Measurements from ENCODE around the gene RERE.

The RERE gene

GRCh38 chr1:8541961-8542521 is 275.4 kb downstream of the RERE start:
- DNase-seq (ENCODE audit: low spot score): no peak

GRCh38 chr1:8540971-8541370 is 276.5 kb downstream of the RERE start:
- no peak for DNase-seq (ENCODE audit: low spot score)

GRCh38 chr1:8540261-8540941 is 277.0 kb downstream of the RERE start:
- no peak for DNase-seq (ENCODE audit: low spot score)

- DNase-seq (ENCODE audit: low spot score): no peak
Measured at GRCh38 chr1:8539683-8540082, 277.8 kb downstream of the RERE start.

- no peak for DNase-seq (ENCODE audit: low spot score)
Measured at GRCh38 chr1:8538502-8538901, 278.9 kb downstream of the RERE start.

- DNase-seq (ENCODE audit: low spot score): no peak
Measured at GRCh38 chr1:8537991-8538390, 279.4 kb downstream of the RERE start.

GRCh38 chr1:8536515-8536914 is 280.9 kb downstream of the RERE start:
- no peak for DNase-seq (ENCODE audit: low spot score)

GRCh38 chr1:8533907-8534306 is 283.5 kb downstream of the RERE start:
- no peak for DNase-seq (ENCODE audit: low spot score)

- no peak for DNase-seq (ENCODE audit: low spot score)
Measured at GRCh38 chr1:8533124-8533523, 284.3 kb downstream of the RERE start.

- DNase-seq (ENCODE audit: low spot score): no peak
Measured at GRCh38 chr1:8529901-8530300, 287.5 kb downstream of the RERE start.

GRCh38 chr1:8527941-8528340 is 289.5 kb downstream of the RERE start:
- no peak for DNase-seq (ENCODE audit: low spot score)

GRCh38 chr1:8525558-8526275 is 291.7 kb downstream of the RERE start:
- DNase-seq (ENCODE audit: low spot score): peak; percentile 90

- no peak for DNase-seq (ENCODE audit: low spot score)
Measured at GRCh38 chr1:8525216-8525557, 292.3 kb downstream of the RERE start.

- no peak for DNase-seq (ENCODE audit: low spot score)
Measured at GRCh38 chr1:8524627-8525157, 292.7 kb downstream of the RERE start.

- DNase-seq (ENCODE audit: low spot score): no peak
Measured at GRCh38 chr1:8523666-8524206, 293.7 kb downstream of the RERE start.

GRCh38 chr1:8520483-8520966 is 296.9 kb downstream of the RERE start:
- DNase-seq (ENCODE audit: low spot score): no peak

GRCh38 chr1:8519167-8519566 is 298.3 kb downstream of the RERE start:
- no peak for DNase-seq (ENCODE audit: low spot score)

GRCh38 chr1:8518490-8518801 is 299.0 kb downstream of the RERE start:
- no peak for DNase-seq (ENCODE audit: low spot score)

GRCh38 chr1:8517661-8518489 is 299.6 kb downstream of the RERE start:
- no peak for DNase-seq (ENCODE audit: low spot score)

- DNase-seq (ENCODE audit: low spot score): no peak
Measured at GRCh38 chr1:8516793-8517556, 300.5 kb downstream of the RERE start.

- DNase-seq (ENCODE audit: low spot score): no peak
Measured at GRCh38 chr1:8516278-8516777, 301.1 kb downstream of the RERE start.

Measured in left forelimb (tissue), 1 donor.